HepG2 (cell line): Measurements from ENCODE around the gene CBLC. TPM values are rescaled to one million over a fixed set of nuclear protein-coding genes. Genes with fewer than 3 reads are reported as not detected.
A peak's percentile ranks its signal among the peaks of the same experiment; 100 is the strongest.

ENCODE experiments used
- ADNP ChIP-seq: sonication (generic); formaldehyde crosslinking; IDR thresholded peaks from 2 replicates; pipeline ENCODE4 v1.4.0; 2020; ENCODE audit warnings: missing genetic modification reagents
- CBX2 ChIP-seq, 2 experiments: fragments of 200-600 bp in 1 of 2; sonication (generic); formaldehyde crosslinking in 1 of 2; IDR thresholded peaks; 2 replicates each; pipeline versions ENCODE4 v1.7.0 to v1.8.1; 2018 to 2022; ENCODE audit warnings: low read depth in 2 of 2, low read length in 1 of 2, mild to moderate bottlenecking in 1 of 2, missing genetic modification reagents in 1 of 2
- ETV6 ChIP-seq: sonication (generic); formaldehyde crosslinking; conservative IDR thresholded peaks from 2 replicates; pipeline ENCODE4 v1.4.0; 2020; ENCODE audit warnings: missing genetic modification reagents
- KDM5B ChIP-seq: sonication (generic); formaldehyde crosslinking; IDR thresholded peaks from 2 replicates; pipeline ENCODE4 v1.4.0; 2020; ENCODE audit warnings: missing genetic modification reagents, mild to moderate bottlenecking, borderline replicate concordance
- MTF1 ChIP-seq: sonication (generic); formaldehyde crosslinking; IDR thresholded peaks from 2 replicates; pipeline ENCODE4 v1.5.0; 2020; ENCODE audit warnings: missing genetic modification reagents
- NONO ChIP-seq, 2 experiments: fragments of 450-650 bp in 1 of 2; sonication (generic) in 1 of 2; formaldehyde crosslinking in 1 of 2; IDR thresholded peaks in 1 of 2; conservative IDR thresholded peaks in 1 of 2; 2 replicates each; pipeline versions ENCODE4 v1.6.1 to v1.8.0; 2017 to 2022; ENCODE audit warnings: mild to moderate bottlenecking in 1 of 2, missing genetic modification reagents in 1 of 2, moderate library complexity in 1 of 2
- RFXAP ChIP-seq: sonication (generic); formaldehyde crosslinking; IDR thresholded peaks from 2 replicates; pipeline ENCODE4 v1.4.0; 2020; ENCODE audit warnings: missing genetic modification reagents, borderline replicate concordance
- SIN3A ChIP-seq: IDR thresholded peaks from 2 replicates; pipeline ENCODE4 v1.6.1; 2011; ENCODE audit warnings: low read depth, mild to moderate bottlenecking, control low read depth, low read length, borderline replicate concordance
- SRY ChIP-seq: sonication (generic); formaldehyde crosslinking; IDR thresholded peaks from 2 replicates; pipeline ENCODE4 v1.8.0; 2022; ENCODE audit warnings: mild to moderate bottlenecking, missing genetic modification reagents
- ZNF121 ChIP-seq: sonication (generic); formaldehyde crosslinking; IDR thresholded peaks from 2 replicates; pipeline ENCODE4 v1.5.0; 2020; ENCODE audit warnings: mild to moderate bottlenecking, missing genetic modification reagents
- ZNF589 ChIP-seq: sonication (generic); formaldehyde crosslinking; conservative IDR thresholded peaks from 2 replicates; pipeline ENCODE4 v1.8.0; 2022; ENCODE audit warnings: mild to moderate bottlenecking, moderate library complexity, missing genetic modification reagents
- ZSCAN5A ChIP-seq: sonication (generic); formaldehyde crosslinking; IDR thresholded peaks from 2 replicates; pipeline ENCODE4 v1.8.0; 2022; ENCODE audit warnings: mild to moderate bottlenecking, missing genetic modification reagents, borderline replicate concordance
- polyA plus RNA-seq, 8 experiments: library from polyadenylated mRNA; depleted of rRNA in 3 of 8; stranded (reverse) in 7 of 8; unstranded in 1 of 8; fragments of >200 nt; fragmentation: Illumina TruSeq in 4 of 8; extraction: Trizol in 4 of 8; gene quantifications; 2 replicates each; pipeline versions ENCODE4 v1.2.1 to v1.2.3, GENCODE V29; 2011 to 2016; ENCODE audit warnings: low read depth in 4 of 8, missing spikeins in 1 of 8, mixed read lengths in 1 of 8; ENCODE audit not compliant: insufficient read depth in 1 of 8
- total RNA-seq, 5 experiments: library from RNA; depleted of rRNA; stranded (reverse); fragments of >200 nt; fragmentation: Illumina TruSeq; extraction: Trizol; gene quantifications; 2 replicates each; pipeline ENCODE4 v1.2.3, GENCODE V29; 2016; ENCODE audit warnings: low read depth in 1 of 5
- TF ChIP-seq, protein P1 (sequence below): sonication (generic); formaldehyde crosslinking; IDR thresholded peaks from one replicate; pipeline ENCODE4 v1.5.1; 2020; ENCODE audit warnings: mild to moderate bottlenecking, missing genetic modification reagents; ENCODE audit errors: not compliant biosample characterization
- TF ChIP-seq, protein P2 (sequence below): sonication (generic); formaldehyde crosslinking; IDR thresholded peaks from 2 replicates; pipeline ENCODE4 v1.8.0; 2022; ENCODE audit warnings: mild to moderate bottlenecking, missing genetic modification reagents, moderate library complexity
- TF ChIP-seq, protein P3 (sequence below): sonication (generic); formaldehyde crosslinking; IDR thresholded peaks from 2 replicates; pipeline ENCODE4 v1.8.1; 2023; ENCODE audit warnings: mild to moderate bottlenecking, inconsistent platforms, moderate library complexity, missing genetic modification reagents, borderline replicate concordance

The CBLC gene
- total and polyA plus RNA-seq, 2 of the 13 experiments (the other 11 are each of a cell fraction or from before 2014, with no cell fraction given), result 1.8 to 2.6 TPM

- TF ChIP-seq NONO (IDR thresholded peaks at IDR 0.05), result no peak
- peak; percentile 82 for TF ChIP-seq NONO (CRISPR knock-in tag; conservative IDR thresholded peaks at IDR 0.05)
- TF ChIP-seq, protein P1, sequence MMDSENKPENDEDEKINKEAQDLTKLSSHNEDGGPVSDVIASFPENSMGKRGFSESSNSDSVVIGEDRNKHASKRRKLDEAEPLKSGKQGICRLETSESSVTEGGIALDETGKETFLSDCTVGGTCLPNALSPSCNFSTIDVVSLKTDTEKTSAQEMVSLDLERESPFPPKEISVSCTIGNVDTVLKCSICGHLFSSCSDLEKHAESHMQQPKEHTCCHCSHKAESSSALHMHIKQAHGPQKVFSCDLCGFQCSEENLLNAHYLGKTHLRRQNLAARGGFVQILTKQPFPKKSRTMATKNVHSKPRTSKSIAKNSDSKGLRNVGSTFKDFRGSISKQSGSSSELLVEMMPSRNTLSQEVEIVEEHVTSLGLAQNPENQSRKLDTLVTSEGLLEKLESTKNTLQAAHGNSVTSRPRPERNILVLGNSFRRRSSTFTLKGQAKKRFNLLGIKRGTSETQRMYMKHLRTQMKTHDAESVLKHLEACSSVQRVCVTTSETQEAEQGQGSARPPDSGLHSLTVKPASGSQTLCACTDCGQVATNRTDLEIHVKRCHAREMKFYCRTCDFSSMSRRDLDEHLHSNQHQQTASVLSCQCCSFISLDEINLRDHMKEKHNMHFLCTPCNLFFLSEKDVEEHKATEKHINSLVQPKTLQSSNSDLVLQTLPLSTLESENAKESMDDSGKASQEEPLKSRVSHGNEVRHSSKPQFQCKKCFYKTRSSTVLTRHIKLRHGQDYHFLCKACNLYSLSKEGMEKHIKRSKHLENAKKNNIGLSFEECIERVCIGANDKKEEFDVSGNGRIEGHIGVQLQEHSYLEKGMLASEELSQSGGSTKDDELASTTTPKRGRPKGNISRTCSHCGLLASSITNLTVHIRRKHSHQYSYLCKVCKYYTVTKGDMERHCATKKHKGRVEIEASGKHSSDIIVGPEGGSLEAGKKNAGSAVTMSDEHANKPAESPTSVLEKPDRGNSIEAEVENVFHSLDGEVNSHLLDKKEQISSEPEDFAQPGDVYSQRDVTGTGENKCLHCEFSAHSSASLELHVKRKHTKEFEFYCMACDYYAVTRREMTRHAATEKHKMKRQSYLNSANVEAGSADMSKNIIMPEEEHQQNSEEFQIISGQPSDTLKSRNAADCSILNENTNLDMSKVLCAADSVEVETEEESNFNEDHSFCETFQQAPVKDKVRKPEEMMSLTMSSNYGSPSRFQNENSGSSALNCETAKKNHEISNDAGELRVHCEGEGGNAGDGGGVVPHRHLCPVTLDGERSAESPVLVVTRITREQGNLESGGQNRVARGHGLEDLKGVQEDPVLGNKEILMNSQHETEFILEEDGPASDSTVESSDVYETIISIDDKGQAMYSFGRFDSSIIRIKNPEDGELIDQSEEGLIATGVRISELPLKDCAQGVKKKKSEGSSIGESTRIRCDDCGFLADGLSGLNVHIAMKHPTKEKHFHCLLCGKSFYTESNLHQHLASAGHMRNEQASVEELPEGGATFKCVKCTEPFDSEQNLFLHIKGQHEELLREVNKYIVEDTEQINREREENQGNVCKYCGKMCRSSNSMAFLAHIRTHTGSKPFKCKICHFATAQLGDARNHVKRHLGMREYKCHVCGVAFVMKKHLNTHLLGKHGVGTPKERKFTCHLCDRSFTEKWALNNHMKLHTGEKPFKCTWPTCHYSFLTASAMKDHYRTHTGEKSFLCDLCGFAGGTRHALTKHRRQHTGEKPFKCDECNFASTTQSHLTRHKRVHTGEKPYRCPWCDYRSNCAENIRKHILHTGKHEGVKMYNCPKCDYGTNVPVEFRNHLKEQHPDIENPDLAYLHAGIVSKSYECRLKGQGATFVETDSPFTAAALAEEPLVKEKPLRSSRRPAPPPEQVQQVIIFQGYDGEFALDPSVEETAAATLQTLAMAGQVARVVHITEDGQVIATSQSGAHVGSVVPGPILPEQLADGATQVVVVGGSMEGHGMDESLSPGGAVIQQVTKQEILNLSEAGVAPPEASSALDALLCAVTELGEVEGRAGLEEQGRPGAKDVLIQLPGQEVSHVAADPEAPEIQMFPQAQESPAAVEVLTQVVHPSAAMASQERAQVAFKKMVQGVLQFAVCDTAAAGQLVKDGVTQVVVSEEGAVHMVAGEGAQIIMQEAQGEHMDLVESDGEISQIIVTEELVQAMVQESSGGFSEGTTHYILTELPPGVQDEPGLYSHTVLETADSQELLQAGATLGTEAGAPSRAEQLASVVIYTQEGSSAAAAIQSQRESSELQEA (CRISPR knock-in tag), result no peak
- TF ChIP-seq KDM5B, result peak; percentile 25; the same call in 1 of the 2 replicates
- TF ChIP-seq MTF1 (CRISPR knock-in tag), result no peak
- TF ChIP-seq, protein P2, sequence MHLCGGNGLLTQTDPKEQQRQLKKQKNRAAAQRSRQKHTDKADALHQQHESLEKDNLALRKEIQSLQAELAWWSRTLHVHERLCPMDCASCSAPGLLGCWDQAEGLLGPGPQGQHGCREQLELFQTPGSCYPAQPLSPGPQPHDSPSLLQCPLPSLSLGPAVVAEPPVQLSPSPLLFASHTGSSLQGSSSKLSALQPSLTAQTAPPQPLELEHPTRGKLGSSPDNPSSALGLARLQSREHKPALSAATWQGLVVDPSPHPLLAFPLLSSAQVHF, result 0 out of 2 replicates have a peak, but pooled peaks have one; percentile 64
- TF ChIP-seq ETV6 (CRISPR knock-in tag), result 0 out of 2 replicates have a peak, but pooled peaks have one; percentile 31
- TF ChIP-seq SIN3A, result no peak; the same call in 1 of the 2 replicates
- no peak for TF ChIP-seq CBX2 (IDR thresholded peaks at IDR 0.05; ENCODE audit: low read depth, low read length)
- TF ChIP-seq CBX2 (CRISPR knock-in tag; IDR thresholded peaks at IDR 0.05; ENCODE audit: low read depth), result no peak
- 0 out of 2 replicates have a peak, but pooled peaks have one; percentile 29 for TF ChIP-seq RFXAP (CRISPR knock-in tag)
- TF ChIP-seq ADNP (CRISPR knock-in tag), result no peak
- no peak for TF ChIP-seq ZNF121
- TF ChIP-seq, protein P3, sequence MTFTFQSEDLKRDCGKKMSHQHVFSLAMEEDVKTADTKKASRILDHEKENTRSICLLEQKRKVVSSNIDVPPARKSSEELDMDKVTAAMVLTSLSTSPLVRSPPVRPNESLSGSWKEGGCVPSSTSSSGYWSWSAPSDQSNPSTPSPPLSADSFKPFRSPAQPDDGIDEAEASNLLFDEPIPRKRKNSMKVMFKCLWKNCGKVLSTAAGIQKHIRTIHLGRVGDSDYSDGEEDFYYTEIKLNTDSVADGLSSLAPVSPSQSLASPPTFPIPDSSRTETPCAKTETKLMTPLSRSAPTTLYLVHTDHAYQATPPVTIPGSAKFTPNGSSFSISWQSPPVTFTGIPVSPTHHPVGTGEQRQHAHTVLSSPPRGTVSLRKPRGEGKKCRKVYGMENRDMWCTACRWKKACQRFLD (CRISPR knock-in tag), result no peak
- TF ChIP-seq ZSCAN5A (CRISPR knock-in tag), result no peak
- TF ChIP-seq SRY (CRISPR knock-in tag), result 0 out of 2 replicates have a peak, but pooled peaks have one; percentile 35
- TF ChIP-seq ZNF589 (CRISPR knock-in tag), result peak; percentile 78; the same call in 1 of the 2 replicates
Measured at GRCh38 chr19:44845612-44846454, 68.1 kb downstream of the CBLC start, which contains the start of gene NECTIN2 (continued).
